Cardiac fibroblast (primary cell): ENCODE data around the gene AHI1.
A peak's percentile ranks its signal among the peaks of the same experiment; 100 is the strongest.
"Not testable (repeated sequence)": the region's sequence is repeated elsewhere in the genome, so short reads cannot be mapped to it uniquely, and the experiment has no call there.

Source experiments
- DNase-seq, 2 donors: peaks; one replicate each; pipeline versions ENCODE4 v3.0.0 to v3.0.0-alpha.2; 2010; ENCODE audit warnings: low read depth in 2 of 2
- H3K4me3 ChIP-seq, 2 donors: replicated peaks in 1 of 2; 1 replicate in 1 of 2; 2 replicates in 1 of 2; pipeline ENCODE4 v1.5.1; 2011; ENCODE audit warnings: low read depth in 2 of 2, low read length in 2 of 2, mild to moderate bottlenecking in 2 of 2, moderate library complexity in 1 of 2
- CTCF ChIP-seq: IDR thresholded peaks from one replicate; pipeline ENCODE4 v1.5.1; 2011; ENCODE audit warnings: low read depth, mild to moderate bottlenecking, low read length, inconsistent platforms

Gene AHI1

GRCh38 chr6:135498185-135498841 lies 773 bp upstream of the AHI1 start:
- DNase-seq = peak; percentile 94
- no peak for TF ChIP-seq CTCF
- peak overlapping the region; percentile 71 to 76 for H3K4me3 ChIP-seq

- DNase-seq = peak; percentile 5 to 10
- H3K4me3 ChIP-seq = peak overlapping the region; percentile 71 to 76
- TF ChIP-seq CTCF = no peak
Measured at GRCh38 chr6:135496800-135497411, 634 bp downstream of the AHI1 start.

GRCh38 chr6:135493218-135493961 lies 4.2 kb downstream of the AHI1 start:
- no peak overlapping the region for H3K4me3 ChIP-seq
- peak in 1 of 2 donors; percentile 80 for DNase-seq
- no peak for TF ChIP-seq CTCF

- DNase-seq = no peak
- no peak for TF ChIP-seq CTCF
Measured at GRCh38 chr6:135490381-135490780, 7.2 kb downstream of the AHI1 start.

GRCh38 chr6:135488023-135488422 lies 9.5 kb downstream of the AHI1 start:
- no peak for TF ChIP-seq CTCF
- no peak overlapping the region for H3K4me3 ChIP-seq
- DNase-seq = peak; percentile 62 to 84

More at GRCh38 chr6:135490381-135490780, 7.2 kb downstream of the AHI1 start:
- H3K4me3 ChIP-seq = no peak overlapping the region

- not testable (repeated sequence) for DNase-seq, H3K4me3 ChIP-seq
Measured at GRCh38 chr6:135483903-135484302, 13.6 kb downstream of the AHI1 start.

GRCh38 chr6:135481783-135482369 lies 15.7 kb downstream of the AHI1 start:
- TF ChIP-seq CTCF = no peak
- no peak overlapping the region for H3K4me3 ChIP-seq
- peak; percentile 15 to 18 for DNase-seq
